NK-92 (cell line): ENCODE results near the gene SLC22A1.
"Not testable (repeated sequence)": the region's sequence is repeated elsewhere in the genome, so short reads cannot be mapped to it uniquely, and the experiment has no call there.

Experiments used
- DNase-seq: peaks from one replicate; lab custom pipeline; 2025; ENCODE audit not compliant: unreplicated experiment; lab: John Stamatoyannopoulos, UW

The SLC22A1 gene

GRCh38 chr6:160121981-160122380, 366 bp downstream of the SLC22A1 start:
- no peak for DNase-seq

- DNase-seq: no peak
These were observed 1.1 kb downstream of the SLC22A1 start for GRCh38 chr6:160122744-160123143.

GRCh38 chr6:160124007-160124406, 2.4 kb downstream of the SLC22A1 start:
- DNase-seq: no peak

DNA sequence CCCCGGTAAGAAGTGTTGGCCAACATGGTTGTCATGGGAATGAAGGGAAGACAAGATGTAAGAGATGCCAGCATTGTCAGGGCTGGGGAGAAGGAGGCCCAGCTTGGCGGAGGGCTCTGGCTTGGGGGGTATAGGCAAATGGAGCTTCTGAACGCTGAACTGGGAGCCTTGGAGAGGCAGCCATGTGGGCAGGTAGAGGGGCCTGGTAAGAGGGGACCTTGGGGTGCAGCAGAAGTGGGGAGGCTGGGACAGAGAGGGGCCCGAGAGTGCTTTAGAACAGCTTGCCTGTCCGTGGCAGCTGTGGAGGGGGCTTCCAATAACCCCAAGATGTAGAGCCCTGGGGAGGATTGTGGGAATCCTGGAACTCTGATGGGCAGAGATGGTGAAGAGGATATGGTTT, 3.0 kb downstream of the SLC22A1 start:
- DNase-seq: no peak

DNA sequence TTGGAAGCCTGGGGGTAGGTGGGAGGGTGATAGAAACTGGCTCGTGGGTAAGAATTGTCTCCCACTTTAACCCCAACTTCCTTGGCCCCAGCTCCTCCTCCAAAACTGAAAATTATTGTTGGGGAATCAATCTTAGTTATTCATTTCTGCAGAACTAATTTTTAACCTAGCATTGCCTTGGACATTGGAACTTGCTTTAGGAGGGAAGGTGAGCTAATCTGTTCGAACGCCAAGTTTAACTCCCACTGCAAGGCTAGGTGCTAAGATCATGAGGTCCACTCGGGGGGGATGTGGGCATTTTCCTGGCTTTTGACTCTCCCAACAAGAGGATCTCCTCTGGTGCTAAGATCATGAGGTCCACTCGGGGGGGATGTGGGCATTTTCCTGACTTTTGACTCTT, 3.5 kb downstream of the SLC22A1 start:
- DNase-seq: not testable (repeated sequence)

GRCh38 chr6:160127270-160128124, 5.9 kb downstream of the SLC22A1 start:
- no peak for DNase-seq

DNA sequence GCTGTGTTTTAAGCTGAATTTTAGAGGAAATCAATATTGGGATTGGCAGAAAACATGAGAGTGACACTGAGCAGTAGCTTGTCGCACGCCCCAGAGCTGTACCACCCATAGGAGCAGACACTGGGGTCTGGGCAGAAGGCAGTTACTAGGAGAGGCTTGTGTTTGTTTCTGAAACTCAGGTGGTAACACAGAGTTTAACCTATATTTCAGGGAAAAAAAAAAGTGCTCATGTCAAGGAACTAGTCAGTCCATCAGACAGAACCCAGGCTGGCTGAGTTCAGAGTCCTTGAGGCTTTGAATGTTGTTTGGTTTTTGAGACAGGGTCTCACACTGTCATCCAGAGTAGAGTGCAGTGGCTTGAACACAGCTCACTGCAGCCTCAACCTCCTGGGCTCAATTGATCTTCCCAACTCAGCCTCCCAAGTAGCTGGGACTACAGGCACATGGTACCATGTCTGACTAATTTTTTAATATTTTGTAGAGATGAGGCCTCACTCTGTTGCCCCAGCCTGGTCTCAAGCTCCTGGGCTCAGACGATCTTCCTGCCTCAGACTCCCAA, 6.6 kb downstream of the SLC22A1 start:
- no peak for DNase-seq

DNA sequence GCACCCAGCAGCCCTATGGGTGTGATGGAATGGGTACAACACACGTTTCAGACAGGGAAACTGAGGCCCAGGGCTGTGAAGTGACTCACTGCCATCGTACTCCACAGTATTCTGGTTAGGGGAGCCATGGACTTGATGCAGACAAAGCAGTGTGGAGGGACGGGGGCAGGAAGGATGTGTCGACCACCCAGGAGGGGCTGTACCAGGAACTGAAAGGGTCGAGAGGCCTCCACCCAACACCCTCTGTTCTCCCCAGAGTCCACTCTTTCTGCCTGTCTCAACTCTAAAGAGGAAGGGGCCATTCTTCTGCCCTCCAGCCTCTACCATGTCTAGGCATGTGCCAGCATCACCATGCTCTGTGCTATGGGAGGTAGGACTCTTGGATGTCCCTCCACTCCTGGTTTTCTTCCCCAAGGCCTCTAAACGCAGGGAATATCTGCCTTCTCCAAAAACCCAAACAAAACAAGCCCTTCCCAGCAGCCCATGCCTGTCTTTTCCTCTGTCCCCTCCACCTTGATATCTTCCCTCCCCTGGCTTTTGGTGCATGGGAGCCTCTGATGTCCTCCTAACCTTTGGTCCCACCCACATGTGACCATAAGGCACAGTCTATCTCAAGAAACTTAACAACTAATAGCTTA, 7.4 kb downstream of the SLC22A1 start:
- DNase-seq: no peak

DNA sequence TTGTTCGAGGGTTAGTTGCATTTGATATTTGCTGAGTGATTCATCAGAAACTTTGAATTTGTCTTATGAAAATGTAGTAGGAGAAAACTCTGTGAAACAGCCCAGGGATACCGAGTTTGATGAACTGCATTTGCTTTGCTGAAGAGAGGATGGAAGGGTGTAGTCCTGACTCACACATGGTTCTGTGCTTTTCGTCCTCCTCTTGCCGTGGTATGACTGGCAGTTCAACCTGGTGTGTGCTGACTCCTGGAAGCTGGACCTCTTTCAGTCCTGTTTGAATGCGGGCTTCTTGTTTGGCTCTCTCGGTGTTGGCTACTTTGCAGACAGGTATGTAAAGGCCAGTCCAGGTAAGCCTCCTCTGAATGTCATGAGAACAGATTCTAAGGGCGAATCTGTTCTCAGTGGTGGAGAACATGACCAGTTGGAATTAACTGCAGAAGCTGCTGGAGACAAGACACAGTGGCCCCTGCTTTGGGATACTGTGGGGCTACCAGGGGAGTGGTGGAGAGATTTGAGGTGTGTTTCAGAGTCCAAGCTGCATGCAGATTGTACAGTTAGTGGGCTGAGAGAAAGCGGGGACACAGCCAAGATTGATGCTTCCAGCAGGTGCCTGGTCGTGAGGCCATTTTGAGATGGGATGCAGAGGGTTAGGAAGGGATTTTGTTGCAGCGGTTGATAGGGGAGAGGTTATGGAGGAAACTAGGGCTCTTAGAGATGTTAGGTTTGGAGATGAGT, 8.4 kb downstream of the SLC22A1 start:
- no peak for DNase-seq

- no peak for DNase-seq
These were observed 9.3 kb downstream of the SLC22A1 start for GRCh38 chr6:160130729-160131484.

GRCh38 chr6:160131636-160132296, 10.2 kb downstream of the SLC22A1 start:
- no peak for DNase-seq

GRCh38 chr6:160132297-160132637, 10.7 kb downstream of the SLC22A1 start:
- no peak for DNase-seq

GRCh38 chr6:160132776-160133338, 11.2 kb downstream of the SLC22A1 start:
- DNase-seq: no peak

GRCh38 chr6:160133441-160134336, 12.1 kb downstream of the SLC22A1 start:
- DNase-seq: no peak

DNA sequence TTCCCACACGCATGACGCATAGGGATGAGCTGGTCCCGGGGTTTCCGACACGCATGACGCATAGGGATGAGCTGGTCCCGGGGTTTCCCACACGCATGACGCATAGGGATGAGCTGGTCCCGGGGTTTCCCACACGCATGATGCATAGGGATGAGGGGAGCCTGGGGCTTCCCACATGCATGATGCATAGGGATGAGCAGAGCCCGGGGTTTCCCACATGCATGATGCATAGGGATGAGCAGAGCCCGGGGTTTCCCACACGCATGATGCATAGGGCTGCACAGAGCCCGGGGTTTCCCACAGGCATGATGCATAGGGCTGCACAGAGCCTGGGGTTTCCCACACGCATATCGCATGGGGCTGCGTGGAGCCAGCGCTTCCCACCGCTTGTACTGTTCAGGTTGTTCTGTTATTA, 12.7 kb downstream of the SLC22A1 start:
- DNase-seq: not testable (repeated sequence)

GRCh38 chr6:160134779-160135547, 13.3 kb downstream of the SLC22A1 start:
- DNase-seq: no peak

GRCh38 chr6:160135907-160136655, 14.5 kb downstream of the SLC22A1 start:
- no peak for DNase-seq
